Measurements from ENCODE around the gene EHMT1. TPM values are rescaled to one million over a fixed set of nuclear protein-coding genes. Genes with fewer than 3 reads are reported as not detected.

EHMT1 gene
- total and polyA plus RNA-seq, 10 of the 15 experiments (the other 5 are each of a cell fraction or from before 2014, with no cell fraction given), result 2.9 to 100 (median 48.1) TPM

DNA sequence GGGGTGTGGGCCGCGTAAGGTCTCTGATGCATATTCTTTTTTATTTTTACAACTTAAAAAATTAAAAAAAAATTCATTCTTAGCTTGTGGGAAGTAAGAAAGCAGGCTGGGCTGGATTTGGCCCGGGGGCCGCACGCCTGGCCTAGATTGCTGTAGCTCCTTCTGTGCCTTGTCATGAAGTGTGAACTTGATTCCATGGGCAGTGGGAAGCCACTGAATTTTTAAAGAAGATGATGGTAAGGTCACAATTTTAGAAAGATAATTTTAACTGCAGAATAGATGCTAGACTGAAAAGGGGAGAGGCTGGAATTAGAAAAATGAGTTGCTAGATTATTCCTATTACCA, 56.1 kb downstream of the EHMT1 start (continued):
- no peak for TF ChIP-seq POU2F2 (IDR thresholded peaks at IDR 0.05; ENCODE audit: borderline replicate concordance, low read depth, low read length)
- no peak for TF ChIP-seq MXI1 (IDR thresholded peaks at IDR 0.05; ENCODE audit: low read depth, low read length)
- no peak for TF ChIP-seq KLF5 (IDR thresholded peaks at IDR 0.05; ENCODE audit: partially characterized antibody)
- TF ChIP-seq SIX5 (IDR thresholded peaks at IDR 0.05; ENCODE audit: low read depth, low read length, severe bottlenecking), result no peak
- no peak for TF ChIP-seq GATAD2B (conservative IDR thresholded peaks at IDR 0.05; ENCODE audit: low read depth)
- TF ChIP-seq BCL3 (IDR thresholded peaks at IDR 0.05; ENCODE audit: borderline replicate concordance, insufficient read depth, low read depth, low read length, poor library complexity, severe bottlenecking), result no peak
- TF ChIP-seq, protein P1, sequence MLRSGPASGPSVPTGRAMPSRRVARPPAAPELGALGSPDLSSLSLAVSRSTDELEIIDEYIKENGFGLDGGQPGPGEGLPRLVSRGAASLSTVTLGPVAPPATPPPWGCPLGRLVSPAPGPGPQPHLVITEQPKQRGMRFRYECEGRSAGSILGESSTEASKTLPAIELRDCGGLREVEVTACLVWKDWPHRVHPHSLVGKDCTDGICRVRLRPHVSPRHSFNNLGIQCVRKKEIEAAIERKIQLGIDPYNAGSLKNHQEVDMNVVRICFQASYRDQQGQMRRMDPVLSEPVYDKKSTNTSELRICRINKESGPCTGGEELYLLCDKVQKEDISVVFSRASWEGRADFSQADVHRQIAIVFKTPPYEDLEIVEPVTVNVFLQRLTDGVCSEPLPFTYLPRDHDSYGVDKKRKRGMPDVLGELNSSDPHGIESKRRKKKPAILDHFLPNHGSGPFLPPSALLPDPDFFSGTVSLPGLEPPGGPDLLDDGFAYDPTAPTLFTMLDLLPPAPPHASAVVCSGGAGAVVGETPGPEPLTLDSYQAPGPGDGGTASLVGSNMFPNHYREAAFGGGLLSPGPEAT (IDR thresholded peaks at IDR 0.05; ENCODE audit: low read depth), result no peak
- TF ChIP-seq, protein P2, sequence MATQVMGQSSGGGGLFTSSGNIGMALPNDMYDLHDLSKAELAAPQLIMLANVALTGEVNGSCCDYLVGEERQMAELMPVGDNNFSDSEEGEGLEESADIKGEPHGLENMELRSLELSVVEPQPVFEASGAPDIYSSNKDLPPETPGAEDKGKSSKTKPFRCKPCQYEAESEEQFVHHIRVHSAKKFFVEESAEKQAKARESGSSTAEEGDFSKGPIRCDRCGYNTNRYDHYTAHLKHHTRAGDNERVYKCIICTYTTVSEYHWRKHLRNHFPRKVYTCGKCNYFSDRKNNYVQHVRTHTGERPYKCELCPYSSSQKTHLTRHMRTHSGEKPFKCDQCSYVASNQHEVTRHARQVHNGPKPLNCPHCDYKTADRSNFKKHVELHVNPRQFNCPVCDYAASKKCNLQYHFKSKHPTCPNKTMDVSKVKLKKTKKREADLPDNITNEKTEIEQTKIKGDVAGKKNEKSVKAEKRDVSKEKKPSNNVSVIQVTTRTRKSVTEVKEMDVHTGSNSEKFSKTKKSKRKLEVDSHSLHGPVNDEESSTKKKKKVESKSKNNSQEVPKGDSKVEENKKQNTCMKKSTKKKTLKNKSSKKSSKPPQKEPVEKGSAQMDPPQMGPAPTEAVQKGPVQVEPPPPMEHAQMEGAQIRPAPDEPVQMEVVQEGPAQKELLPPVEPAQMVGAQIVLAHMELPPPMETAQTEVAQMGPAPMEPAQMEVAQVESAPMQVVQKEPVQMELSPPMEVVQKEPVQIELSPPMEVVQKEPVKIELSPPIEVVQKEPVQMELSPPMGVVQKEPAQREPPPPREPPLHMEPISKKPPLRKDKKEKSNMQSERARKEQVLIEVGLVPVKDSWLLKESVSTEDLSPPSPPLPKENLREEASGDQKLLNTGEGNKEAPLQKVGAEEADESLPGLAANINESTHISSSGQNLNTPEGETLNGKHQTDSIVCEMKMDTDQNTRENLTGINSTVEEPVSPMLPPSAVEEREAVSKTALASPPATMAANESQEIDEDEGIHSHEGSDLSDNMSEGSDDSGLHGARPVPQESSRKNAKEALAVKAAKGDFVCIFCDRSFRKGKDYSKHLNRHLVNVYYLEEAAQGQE (IDR thresholded peaks at IDR 0.05; ENCODE audit: low read depth, low read length), result no peak

Data from GM12878 (cell line).